Colonic mucosa (tissue), 4 donors: ENCODE measurements around the gene ELMO1. TPM values are rescaled to one million over a fixed set of nuclear protein-coding genes. Genes with fewer than 3 reads are reported as not detected.

Source experiments
- DNase-seq: peaks from one replicate; pipeline ENCODE4 v3.0.0-alpha.2; 2020
- H3K27ac ChIP-seq: fragments of 200-600 bp; one replicate; pipeline ENCODE4 v1.8.0; 2021
- H3K27me3 ChIP-seq: fragments of 200-600 bp; one replicate; pipeline ENCODE4 v1.8.0; 2021
- H3K36me3 ChIP-seq: fragments of 200-600 bp; one replicate; pipeline ENCODE4 v1.8.0; 2021
- H3K4me1 ChIP-seq: fragments of 200-600 bp; one replicate; pipeline ENCODE4 v1.8.0; 2021; ENCODE audit warnings: mild to moderate bottlenecking
- H3K4me3 ChIP-seq: fragments of 200-600 bp; one replicate; pipeline ENCODE4 v1.8.0; 2021
- H3K9ac ChIP-seq, 2 donors: one replicate each; pipeline ENCODE4 v1.7.0; 2013; ENCODE audit warnings: control low read depth in 2 of 2, low read depth in 2 of 2, low read length in 2 of 2
- H3K9me3 ChIP-seq: fragments of 200-600 bp; one replicate; pipeline ENCODE4 v1.8.0; 2021
- CTCF ChIP-seq: fragments of 200-600 bp; IDR thresholded peaks from one replicate; pipeline ENCODE4 v1.8.0; 2022; ENCODE audit warnings: antibody characterized with exemption, mild to moderate bottlenecking
- intact Hi-C: fragments of 100-400 bp; cut with DNase I; formaldehyde crosslinking; loops from one replicate; pipeline ENCODE4 v1.14.1; 2022
- total RNA-seq, 2 donors: library from RNA; stranded (reverse); fragmentation: NEBNext Ultra II Directional in 1 of 2; extraction: Animal tissue kit (Norgen Biotek cat#: 25700) in 1 of 2; gene quantifications; one replicate each; pipeline ENCODE4 v1.2.1, GENCODE V29; 2021
- donor health status: healthy.
- donor health status: DM: no; HTN: no; CAD: no.
- donor health status: DM: no; HTN: no; CAD: no.

The ELMO1 gene
- total RNA-seq, 2 donors from 2014 or later = 4.2 to 4.7 TPM

- H3K4me3 ChIP-seq = no peak overlapping the region
- no peak overlapping the region for H3K9ac ChIP-seq
- TF ChIP-seq CTCF = no peak
- no peaks in the 10 kb centered on the region for H3K27me3 ChIP-seq
- intact Hi-C loops = no loop called here
- no peaks in the 10 kb centered on the region for H3K36me3 ChIP-seq
- H3K4me1 ChIP-seq = no peaks in the 10 kb centered on the region
- DNase-seq = no peak
- no peaks in the 10 kb centered on the region for H3K9me3 ChIP-seq
- H3K27ac ChIP-seq = no peak overlapping the region
These were observed 369.2 kb downstream of the ELMO1 start for GRCh38 chr7:37079420-37079819.

- H3K9ac ChIP-seq = no peak overlapping the region
- intact Hi-C loops = no loop called here
- H3K27me3 ChIP-seq = no peaks in the 10 kb centered on the region
- DNase-seq = no peak
- no peaks in the 10 kb centered on the region for H3K9me3 ChIP-seq
- no peaks in the 10 kb centered on the region for H3K4me1 ChIP-seq
- no peak for TF ChIP-seq CTCF
- no peak overlapping the region for H3K27ac ChIP-seq
- H3K36me3 ChIP-seq = no peaks in the 10 kb centered on the region
- H3K4me3 ChIP-seq = no peak overlapping the region
These were observed 372.0 kb downstream of the ELMO1 start for GRCh38 chr7:37076668-37077067.

- H3K9ac ChIP-seq = no peak overlapping the region
- no peaks in the 10 kb centered on the region for H3K9me3 ChIP-seq
- H3K27ac ChIP-seq = no peak overlapping the region
These were observed 374.3 kb downstream of the ELMO1 start for GRCh38 chr7:37074370-37074769.

GRCh38 chr7:37071124-37071523 is 377.5 kb downstream of the ELMO1 start:
- no peaks in the 10 kb centered on the region for H3K9me3 ChIP-seq
- no peaks in the 10 kb centered on the region for H3K36me3 ChIP-seq
- no peak overlapping the region for H3K4me3 ChIP-seq
- TF ChIP-seq CTCF = no peak
- intact Hi-C loops = no loop called here
- no peak overlapping the region for H3K9ac ChIP-seq
- no peaks in the 10 kb centered on the region for H3K4me1 ChIP-seq
- H3K27me3 ChIP-seq = no peaks in the 10 kb centered on the region
- no peak overlapping the region for H3K27ac ChIP-seq
- DNase-seq = no peak

More at GRCh38 chr7:37074370-37074769, 374.3 kb downstream of the ELMO1 start:
- no peak overlapping the region for H3K4me3 ChIP-seq
- no peak for TF ChIP-seq CTCF
- no peak for DNase-seq
- intact Hi-C loops = no loop called here
- no peaks in the 10 kb centered on the region for H3K27me3 ChIP-seq
- H3K36me3 ChIP-seq = no peaks in the 10 kb centered on the region
- H3K4me1 ChIP-seq = no peaks in the 10 kb centered on the region

- H3K36me3 ChIP-seq = no peaks in the 10 kb centered on the region
- no peaks in the 10 kb centered on the region for H3K27me3 ChIP-seq
- no peak for DNase-seq
- H3K4me3 ChIP-seq = no peak overlapping the region
- intact Hi-C loops = no loop called here
- no peaks in the 10 kb centered on the region for H3K4me1 ChIP-seq
- no peak for TF ChIP-seq CTCF
- no peaks in the 10 kb centered on the region for H3K9me3 ChIP-seq
- no peak overlapping the region for H3K27ac ChIP-seq
- H3K9ac ChIP-seq = no peak overlapping the region
These were observed 378.2 kb downstream of the ELMO1 start for GRCh38 chr7:37070471-37070870.

- Histone ChIP-seq H3K27me3 (no peaks in the 10 kb centered on the region), H3K9ac (no peak overlapping the region), H3K9me3 (no peaks in the 10 kb centered on the region), H3K4me1 (no peaks in the 10 kb centered on the region), H3K27ac (no peak overlapping the region), H3K4me3 (no peak overlapping the region), H3K36me3 (no peaks in the 10 kb centered on the region)
- intact Hi-C loops = no loop called here
- DNase-seq = no peak
- TF ChIP-seq CTCF = no peak
These were observed 378.6 kb downstream of the ELMO1 start for GRCh38 chr7:37070031-37070430.
